ENCODE measurements around the gene UPF3A.

UPF3A gene

DNA sequence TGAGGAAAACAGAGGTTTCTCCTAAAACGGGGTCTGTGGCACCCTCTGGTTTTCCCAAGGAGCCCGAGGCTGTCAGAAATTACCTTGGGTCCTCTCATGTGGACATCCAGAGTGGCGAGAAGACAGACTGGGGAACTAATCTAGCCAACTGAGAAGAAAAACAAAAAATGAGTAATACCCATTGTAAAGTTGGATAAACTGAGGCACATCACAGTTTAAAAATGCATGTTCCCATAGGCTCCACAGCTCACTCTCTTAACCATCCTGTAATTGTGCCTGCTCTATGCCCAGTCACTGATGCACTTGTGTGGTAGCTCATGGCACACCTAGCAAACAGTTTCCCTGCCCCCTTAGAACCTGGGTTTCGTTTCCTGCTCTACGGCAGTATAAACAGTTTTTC, 15.2 kb upstream of the UPF3A start:
- no peak for ATAC-seq
- TF ChIP-seq, protein P1, sequence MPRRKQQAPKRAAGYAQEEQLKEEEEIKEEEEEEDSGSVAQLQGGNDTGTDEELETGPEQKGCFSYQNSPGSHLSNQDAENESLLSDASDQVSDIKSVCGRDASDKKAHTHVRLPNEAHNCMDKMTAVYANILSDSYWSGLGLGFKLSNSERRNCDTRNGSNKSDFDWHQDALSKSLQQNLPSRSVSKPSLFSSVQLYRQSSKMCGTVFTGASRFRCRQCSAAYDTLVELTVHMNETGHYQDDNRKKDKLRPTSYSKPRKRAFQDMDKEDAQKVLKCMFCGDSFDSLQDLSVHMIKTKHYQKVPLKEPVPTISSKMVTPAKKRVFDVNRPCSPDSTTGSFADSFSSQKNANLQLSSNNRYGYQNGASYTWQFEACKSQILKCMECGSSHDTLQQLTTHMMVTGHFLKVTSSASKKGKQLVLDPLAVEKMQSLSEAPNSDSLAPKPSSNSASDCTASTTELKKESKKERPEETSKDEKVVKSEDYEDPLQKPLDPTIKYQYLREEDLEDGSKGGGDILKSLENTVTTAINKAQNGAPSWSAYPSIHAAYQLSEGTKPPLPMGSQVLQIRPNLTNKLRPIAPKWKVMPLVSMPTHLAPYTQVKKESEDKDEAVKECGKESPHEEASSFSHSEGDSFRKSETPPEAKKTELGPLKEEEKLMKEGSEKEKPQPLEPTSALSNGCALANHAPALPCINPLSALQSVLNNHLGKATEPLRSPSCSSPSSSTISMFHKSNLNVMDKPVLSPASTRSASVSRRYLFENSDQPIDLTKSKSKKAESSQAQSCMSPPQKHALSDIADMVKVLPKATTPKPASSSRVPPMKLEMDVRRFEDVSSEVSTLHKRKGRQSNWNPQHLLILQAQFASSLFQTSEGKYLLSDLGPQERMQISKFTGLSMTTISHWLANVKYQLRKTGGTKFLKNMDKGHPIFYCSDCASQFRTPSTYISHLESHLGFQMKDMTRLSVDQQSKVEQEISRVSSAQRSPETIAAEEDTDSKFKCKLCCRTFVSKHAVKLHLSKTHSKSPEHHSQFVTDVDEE (CRISPR knock-in tag; IDR thresholded peaks at IDR 0.05), result no peak
- TF ChIP-seq ZNF70 (CRISPR knock-in tag; IDR thresholded peaks at IDR 0.05), result no peak
- TF ChIP-seq ZNF565 (CRISPR knock-in tag; conservative IDR thresholded peaks at IDR 0.05; ENCODE audit: low read depth), result no peak
- no peak for TF ChIP-seq ARNTL (CRISPR knock-in tag; IDR thresholded peaks at IDR 0.05; ENCODE audit: borderline replicate concordance, low read depth)
- TF ChIP-seq, protein P2, sequence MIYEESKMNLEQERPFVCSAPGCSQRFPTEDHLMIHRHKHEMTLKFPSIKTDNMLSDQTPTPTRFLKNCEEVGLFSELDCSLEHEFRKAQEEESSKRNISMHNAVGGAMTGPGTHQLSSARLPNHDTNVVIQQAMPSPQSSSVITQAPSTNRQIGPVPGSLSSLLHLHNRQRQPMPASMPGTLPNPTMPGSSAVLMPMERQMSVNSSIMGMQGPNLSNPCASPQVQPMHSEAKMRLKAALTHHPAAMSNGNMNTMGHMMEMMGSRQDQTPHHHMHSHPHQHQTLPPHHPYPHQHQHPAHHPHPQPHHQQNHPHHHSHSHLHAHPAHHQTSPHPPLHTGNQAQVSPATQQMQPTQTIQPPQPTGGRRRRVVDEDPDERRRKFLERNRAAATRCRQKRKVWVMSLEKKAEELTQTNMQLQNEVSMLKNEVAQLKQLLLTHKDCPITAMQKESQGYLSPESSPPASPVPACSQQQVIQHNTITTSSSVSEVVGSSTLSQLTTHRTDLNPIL (CRISPR knock-in tag; IDR thresholded peaks at IDR 0.05; ENCODE audit: low read depth), result no peak
- no peak for TF ChIP-seq RARB (CRISPR knock-in tag; IDR thresholded peaks at IDR 0.05)
- no peak for TF ChIP-seq SNAI2 (CRISPR knock-in tag; IDR thresholded peaks at IDR 0.05)
- no peak for TF ChIP-seq TOX (CRISPR knock-in tag; IDR thresholded peaks at IDR 0.05; ENCODE audit: borderline replicate concordance)

DNA sequence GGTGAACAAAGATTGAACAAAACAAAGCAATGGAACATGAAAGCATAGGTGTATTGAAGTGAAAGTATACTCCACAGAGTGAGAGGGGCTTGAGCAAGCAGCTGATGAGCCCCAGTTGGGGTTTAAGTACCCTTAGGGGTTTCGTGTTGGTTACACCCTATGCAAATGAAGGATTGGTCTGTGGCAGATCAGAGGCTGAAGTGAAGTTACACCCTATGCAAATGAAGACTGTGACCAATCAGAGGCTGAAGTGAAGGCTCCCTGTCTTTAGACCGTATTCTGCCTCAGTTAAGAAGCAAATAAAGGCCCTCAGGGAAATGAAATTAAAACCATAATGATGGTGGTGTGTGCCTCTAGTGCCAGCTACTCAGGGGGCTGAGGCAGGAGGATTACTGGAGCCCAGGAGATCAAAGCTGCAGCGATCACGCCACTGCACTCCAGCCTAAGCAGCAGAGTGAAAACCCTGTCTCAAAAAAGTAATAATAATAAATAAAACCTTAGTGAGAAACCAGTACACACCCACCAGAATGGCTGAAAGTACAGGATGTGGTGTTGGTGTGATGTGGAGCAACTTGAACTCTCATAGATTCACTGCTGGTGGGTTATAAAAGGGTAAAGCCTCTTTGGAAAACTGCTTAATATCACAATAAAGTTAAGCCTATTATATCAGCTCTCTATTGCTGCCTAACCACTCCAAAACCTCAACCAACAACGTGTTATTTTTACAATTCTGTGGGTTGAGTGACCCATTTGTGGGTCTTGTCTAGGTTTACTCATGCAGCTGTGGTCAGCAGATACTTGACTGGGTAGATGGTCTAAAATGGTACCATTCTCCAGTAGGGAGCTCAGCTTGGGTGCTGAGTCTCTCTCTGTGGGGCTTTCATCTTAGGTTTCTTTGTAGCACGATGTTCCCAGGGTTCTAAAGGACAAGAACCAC, 12.8 kb upstream of the UPF3A start:
- TF ChIP-seq ARNTL (CRISPR knock-in tag; IDR thresholded peaks at IDR 0.05; ENCODE audit: borderline replicate concordance, low read depth) (no peak), ZFP3 (CRISPR knock-in tag; IDR thresholded peaks at IDR 0.05) (no peak), ZNF565 (CRISPR knock-in tag; conservative IDR thresholded peaks at IDR 0.05; ENCODE audit: low read depth) (no peak)
- TF ChIP-seq, protein P3, sequence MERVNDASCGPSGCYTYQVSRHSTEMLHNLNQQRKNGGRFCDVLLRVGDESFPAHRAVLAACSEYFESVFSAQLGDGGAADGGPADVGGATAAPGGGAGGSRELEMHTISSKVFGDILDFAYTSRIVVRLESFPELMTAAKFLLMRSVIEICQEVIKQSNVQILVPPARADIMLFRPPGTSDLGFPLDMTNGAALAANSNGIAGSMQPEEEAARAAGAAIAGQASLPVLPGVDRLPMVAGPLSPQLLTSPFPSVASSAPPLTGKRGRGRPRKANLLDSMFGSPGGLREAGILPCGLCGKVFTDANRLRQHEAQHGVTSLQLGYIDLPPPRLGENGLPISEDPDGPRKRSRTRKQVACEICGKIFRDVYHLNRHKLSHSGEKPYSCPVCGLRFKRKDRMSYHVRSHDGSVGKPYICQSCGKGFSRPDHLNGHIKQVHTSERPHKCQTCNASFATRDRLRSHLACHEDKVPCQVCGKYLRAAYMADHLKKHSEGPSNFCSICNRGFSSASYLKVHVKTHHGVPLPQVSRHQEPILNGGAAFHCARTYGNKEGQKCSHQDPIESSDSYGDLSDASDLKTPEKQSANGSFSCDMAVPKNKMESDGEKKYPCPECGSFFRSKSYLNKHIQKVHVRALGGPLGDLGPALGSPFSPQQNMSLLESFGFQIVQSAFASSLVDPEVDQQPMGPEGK (CRISPR knock-in tag; IDR thresholded peaks at IDR 0.05; ENCODE audit: borderline replicate concordance), result no peak
- TF ChIP-seq, protein P4, sequence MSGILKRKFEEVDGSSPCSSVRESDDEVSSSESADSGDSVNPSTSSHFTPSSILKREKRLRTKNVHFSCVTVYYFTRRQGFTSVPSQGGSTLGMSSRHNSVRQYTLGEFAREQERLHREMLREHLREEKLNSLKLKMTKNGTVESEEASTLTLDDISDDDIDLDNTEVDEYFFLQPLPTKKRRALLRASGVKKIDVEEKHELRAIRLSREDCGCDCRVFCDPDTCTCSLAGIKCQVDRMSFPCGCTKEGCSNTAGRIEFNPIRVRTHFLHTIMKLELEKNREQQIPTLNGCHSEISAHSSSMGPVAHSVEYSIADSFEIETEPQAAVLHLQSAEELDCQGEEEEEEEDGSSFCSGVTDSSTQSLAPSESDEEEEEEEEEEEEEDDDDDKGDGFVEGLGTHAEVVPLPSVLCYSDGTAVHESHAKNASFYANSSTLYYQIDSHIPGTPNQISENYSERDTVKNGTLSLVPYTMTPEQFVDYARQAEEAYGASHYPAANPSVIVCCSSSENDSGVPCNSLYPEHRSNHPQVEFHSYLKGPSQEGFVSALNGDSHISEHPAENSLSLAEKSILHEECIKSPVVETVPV (CRISPR knock-in tag; IDR thresholded peaks at IDR 0.05), result no peak
- TF ChIP-seq, protein P2 (CRISPR knock-in tag; IDR thresholded peaks at IDR 0.05; ENCODE audit: low read depth), result no peak

DNA sequence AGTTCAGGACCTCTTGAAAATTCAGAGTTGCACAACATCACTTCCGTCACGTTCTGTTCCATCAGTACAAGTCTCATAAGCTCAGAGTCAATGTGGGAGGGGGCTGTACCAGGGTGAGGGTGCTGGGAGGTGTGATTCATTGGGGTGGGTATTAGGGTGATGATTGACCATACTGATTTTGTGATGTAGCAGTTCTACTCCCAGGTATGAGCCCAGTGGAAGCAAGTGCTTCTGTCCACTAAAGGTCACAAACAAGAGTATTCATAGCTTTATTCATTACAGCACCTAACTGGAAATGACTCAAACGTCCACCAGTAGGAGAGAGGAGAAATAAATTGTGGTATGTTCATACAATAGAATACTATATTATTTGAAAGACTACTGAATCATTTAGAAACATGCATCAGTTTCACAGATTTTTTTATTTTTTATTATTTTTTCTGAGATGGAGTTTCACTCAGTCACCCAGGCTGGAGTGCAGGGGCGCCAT, 12.1 kb upstream of the UPF3A start:
- TF ChIP-seq ISL1 (CRISPR knock-in tag; IDR thresholded peaks at IDR 0.05), result no peak
- no peak for TF ChIP-seq ARNTL (CRISPR knock-in tag; IDR thresholded peaks at IDR 0.05; ENCODE audit: borderline replicate concordance, low read depth)
- no peak for ATAC-seq

More for the DNA sequence above, 12.8 kb upstream of the UPF3A start:
- ATAC-seq, result no peak

DNA sequence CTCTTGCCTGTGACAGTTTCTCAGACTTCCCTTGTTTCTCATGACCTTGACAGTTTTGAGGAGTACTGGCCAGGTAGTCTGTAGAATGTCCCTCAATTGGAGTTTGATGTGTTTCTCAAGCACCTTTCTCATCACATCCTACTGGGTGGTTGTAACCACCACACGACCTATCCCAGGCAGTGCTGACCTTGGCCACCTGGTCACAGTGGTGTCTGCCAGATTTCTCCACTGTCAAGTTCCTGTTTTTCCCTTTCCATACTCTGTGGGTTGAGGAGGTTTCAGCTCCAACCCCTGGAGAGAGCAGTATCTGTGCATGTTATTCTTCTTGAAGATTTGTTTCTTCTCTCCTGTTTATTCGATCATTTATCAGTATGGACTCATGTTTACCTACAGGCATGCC, 8.4 kb upstream of the UPF3A start:
- no peak for ATAC-seq
- TF ChIP-seq SNAI2 (CRISPR knock-in tag; IDR thresholded peaks at IDR 0.05), result no peak
- TF ChIP-seq, protein P5, sequence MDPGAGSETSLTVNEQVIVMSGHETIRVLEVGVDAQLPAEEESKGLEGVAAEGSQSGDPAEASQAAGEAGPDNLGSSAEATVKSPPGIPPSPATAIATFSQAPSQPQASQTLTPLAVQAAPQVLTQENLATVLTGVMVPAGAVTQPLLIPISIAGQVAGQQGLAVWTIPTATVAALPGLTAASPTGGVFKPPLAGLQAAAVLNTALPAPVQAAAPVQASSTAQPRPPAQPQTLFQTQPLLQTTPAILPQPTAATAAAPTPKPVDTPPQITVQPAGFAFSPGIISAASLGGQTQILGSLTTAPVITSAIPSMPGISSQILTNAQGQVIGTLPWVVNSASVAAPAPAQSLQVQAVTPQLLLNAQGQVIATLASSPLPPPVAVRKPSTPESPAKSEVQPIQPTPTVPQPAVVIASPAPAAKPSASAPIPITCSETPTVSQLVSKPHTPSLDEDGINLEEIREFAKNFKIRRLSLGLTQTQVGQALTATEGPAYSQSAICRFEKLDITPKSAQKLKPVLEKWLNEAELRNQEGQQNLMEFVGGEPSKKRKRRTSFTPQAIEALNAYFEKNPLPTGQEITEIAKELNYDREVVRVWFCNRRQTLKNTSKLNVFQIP (CRISPR knock-in tag; IDR thresholded peaks at IDR 0.05; ENCODE audit: borderline replicate concordance, low read depth), result no peak
- no peak for TF ChIP-seq ESRRG (CRISPR knock-in tag; IDR thresholded peaks at IDR 0.05)
- TF ChIP-seq TCF4 (CRISPR knock-in tag; IDR thresholded peaks at IDR 0.05; ENCODE audit: borderline replicate concordance), result no peak
- TF ChIP-seq ISL1 (CRISPR knock-in tag; IDR thresholded peaks at IDR 0.05), result no peak
- no peak for TF ChIP-seq OSR1 (CRISPR knock-in tag; IDR thresholded peaks at IDR 0.05)
- TF ChIP-seq RARB (CRISPR knock-in tag; IDR thresholded peaks at IDR 0.05), result no peak
- TF ChIP-seq, protein P2 (CRISPR knock-in tag; IDR thresholded peaks at IDR 0.05; ENCODE audit: low read depth), result no peak
- TF ChIP-seq, protein P1 (CRISPR knock-in tag; IDR thresholded peaks at IDR 0.05), result no peak
- no peak for TF ChIP-seq ZFP30 (CRISPR knock-in tag; IDR thresholded peaks at IDR 0.05)
- no peak for TF ChIP-seq TOX (CRISPR knock-in tag; IDR thresholded peaks at IDR 0.05; ENCODE audit: borderline replicate concordance)
- TF ChIP-seq ARNTL (CRISPR knock-in tag; IDR thresholded peaks at IDR 0.05; ENCODE audit: borderline replicate concordance, low read depth), result no peak

All from SK-N-SH treated with all-trans-retinoic acid at 6 μM for 48 hours (cell line).